ENCODE measurements around the gene SUSD2. TPM values are rescaled to one million over a fixed set of nuclear protein-coding genes. Genes with fewer than 3 reads are reported as not detected.

The SUSD2 gene
- total RNA-seq, 6 experiments from 2014 or later = 0.11 to 0.24 (median 0.19) TPM

GRCh38 chr22:24159650-24160049 lies 21.6 kb upstream of the SUSD2 start:
- peaks cover 2% of the 10 kb centered on the region for H3K27me3 Mint-ChIP-seq (ENCODE audit: insufficient read depth)
- no peaks in the 10 kb centered on the region for H3K36me3 Mint-ChIP-seq (ENCODE audit: low read depth)
- no peak overlapping the region for H3K4me3 Mint-ChIP-seq
- peaks cover 37% of the 10 kb centered on the region for H3K4me1 Mint-ChIP-seq (ENCODE audit: low read depth)
- no peak for TF ChIP-seq CTCF (IDR thresholded peaks at IDR 0.05)
- H3K27ac Mint-ChIP-seq = no peak overlapping the region
- H3K9me3 Mint-ChIP-seq = no peaks in the 10 kb centered on the region
- no peak for DNase-seq

DNA sequence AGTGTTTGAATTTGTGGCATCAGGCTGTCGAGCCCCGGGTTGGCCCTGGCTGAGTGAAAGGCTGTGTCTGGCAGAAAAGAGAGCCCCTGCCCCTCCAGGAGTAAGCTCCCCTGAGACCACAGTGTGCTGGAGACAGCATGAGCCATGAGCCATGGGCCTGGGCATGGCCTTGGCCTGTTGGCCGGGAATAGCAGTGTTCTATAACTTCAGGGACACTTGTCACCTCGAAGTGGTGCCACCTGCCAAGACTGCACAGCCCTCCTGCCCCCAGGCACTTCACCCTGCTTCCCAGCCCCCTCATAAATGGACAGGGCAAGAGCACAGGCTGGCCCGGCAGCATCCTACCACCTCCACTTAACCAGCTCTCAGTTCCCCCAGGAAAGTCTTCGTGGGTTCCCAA lies 20.7 kb upstream of the SUSD2 start:
- Mint-ChIP-seq H3K36me3 (ENCODE audit: low read depth) (no peaks in the 10 kb centered on the region), H3K4me3 (no peak overlapping the region), H3K27ac (no peak overlapping the region), H3K9me3 (no peaks in the 10 kb centered on the region), H3K27me3 (ENCODE audit: insufficient read depth) (peaks cover 2% of the 10 kb centered on the region), H3K4me1 (ENCODE audit: low read depth) (peaks cover 40% of the 10 kb centered on the region)
- no peak for TF ChIP-seq CTCF (IDR thresholded peaks at IDR 0.05)
- DNase-seq = no peak

GRCh38 chr22:24161485-24161884 lies 19.8 kb upstream of the SUSD2 start:
- Mint-ChIP-seq H3K4me3 (no peak overlapping the region), H3K4me1 (ENCODE audit: low read depth) (peaks cover 41% of the 10 kb centered on the region), H3K27ac (no peak overlapping the region), H3K36me3 (ENCODE audit: low read depth) (no peaks in the 10 kb centered on the region), H3K9me3 (no peaks in the 10 kb centered on the region), H3K27me3 (ENCODE audit: insufficient read depth) (no peaks in the 10 kb centered on the region; the same call in none of the 2 replicates)
- no peak for DNase-seq
- TF ChIP-seq CTCF (IDR thresholded peaks at IDR 0.05) = no peak

DNA sequence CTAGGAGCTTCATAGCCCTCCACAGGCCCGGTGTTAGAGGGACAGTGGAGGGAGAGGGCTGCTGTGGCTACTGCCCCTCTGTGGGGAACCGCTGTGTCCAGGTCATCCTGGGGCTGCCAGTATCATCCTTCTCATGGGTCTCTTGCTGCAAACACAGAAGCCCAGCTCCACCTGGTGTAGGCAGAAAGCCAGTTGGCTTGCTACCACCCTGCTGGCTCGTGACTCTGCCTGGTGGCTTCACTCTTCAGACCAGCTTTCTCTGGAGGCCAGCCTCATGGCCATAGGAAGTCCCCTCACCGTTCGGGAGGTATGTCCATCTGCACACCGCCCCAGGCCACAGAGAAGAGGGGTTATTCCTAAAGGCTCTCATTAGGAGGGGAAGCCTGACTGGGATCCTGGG lies 19.4 kb upstream of the SUSD2 start:
- DNase-seq = no peak
- no peak overlapping the region for H3K4me3 Mint-ChIP-seq
- no peak for TF ChIP-seq CTCF (IDR thresholded peaks at IDR 0.05)
- no peaks in the 10 kb centered on the region for H3K36me3 Mint-ChIP-seq (ENCODE audit: low read depth)
- no peaks in the 10 kb centered on the region for H3K9me3 Mint-ChIP-seq
- peaks cover 41% of the 10 kb centered on the region for H3K4me1 Mint-ChIP-seq (ENCODE audit: low read depth)
- no peak overlapping the region for H3K27ac Mint-ChIP-seq
- no peaks in the 10 kb centered on the region; the same call in none of the 2 replicates for H3K27me3 Mint-ChIP-seq (ENCODE audit: insufficient read depth)

DNA sequence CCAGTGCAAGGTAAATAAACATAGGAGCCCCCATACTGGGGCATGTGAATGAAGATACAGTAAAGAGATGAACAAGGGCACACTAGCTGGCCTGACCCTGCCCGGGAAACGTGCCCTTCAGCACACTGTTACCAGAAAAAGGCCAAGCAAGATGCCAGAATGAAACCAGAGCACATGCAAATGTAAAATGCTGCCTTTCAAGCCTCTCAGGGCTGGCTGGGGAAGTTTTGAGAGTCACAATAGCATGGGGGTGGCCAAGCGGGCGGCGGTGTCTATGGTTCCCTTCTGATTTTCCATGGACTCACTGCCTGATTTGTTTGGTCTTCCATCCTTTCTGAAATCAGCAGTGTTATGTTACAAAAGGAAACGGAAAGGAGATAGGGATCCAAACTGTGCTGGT lies 18.9 kb upstream of the SUSD2 start:
- H3K36me3 Mint-ChIP-seq (ENCODE audit: low read depth) = no peaks in the 10 kb centered on the region
- H3K27me3 Mint-ChIP-seq (ENCODE audit: insufficient read depth) = no peaks in the 10 kb centered on the region; the same call in none of the 2 replicates
- no peak overlapping the region for H3K27ac Mint-ChIP-seq
- no peaks in the 10 kb centered on the region for H3K9me3 Mint-ChIP-seq
- DNase-seq = no peak
- no peak for TF ChIP-seq CTCF (IDR thresholded peaks at IDR 0.05)
- H3K4me1 Mint-ChIP-seq (ENCODE audit: low read depth) = peaks cover 36% of the 10 kb centered on the region
- no peak overlapping the region for H3K4me3 Mint-ChIP-seq

DNA sequence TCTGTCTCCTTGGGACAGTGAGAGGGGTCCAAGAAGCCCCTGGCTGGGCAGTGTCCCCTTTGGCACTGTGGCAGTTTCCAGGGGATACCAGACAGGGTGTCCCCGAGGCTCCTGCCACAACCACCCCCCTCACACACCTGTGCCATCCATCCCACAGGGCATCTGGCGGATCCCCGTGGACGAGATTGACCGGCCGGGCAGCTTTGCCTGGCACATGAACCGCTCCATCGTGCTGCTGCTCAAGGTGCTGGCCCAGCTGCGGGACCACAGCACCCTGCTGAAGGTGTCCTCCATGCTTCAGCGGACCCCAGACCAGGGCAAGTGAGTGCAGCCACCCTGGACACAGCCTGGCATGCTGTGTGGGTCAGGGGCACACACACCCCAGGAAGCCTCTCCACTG lies 17.0 kb upstream of the SUSD2 start:
- H3K9me3 Mint-ChIP-seq = no peaks in the 10 kb centered on the region
- no peak for TF ChIP-seq CTCF (IDR thresholded peaks at IDR 0.05)
- H3K4me1 Mint-ChIP-seq (ENCODE audit: low read depth) = peaks cover 23% of the 10 kb centered on the region
- no peaks in the 10 kb centered on the region for H3K36me3 Mint-ChIP-seq (ENCODE audit: low read depth)
- peak overlapping the region; percentile 42 for H3K27ac Mint-ChIP-seq
- no peak for DNase-seq
- H3K4me3 Mint-ChIP-seq = no peak overlapping the region
- H3K27me3 Mint-ChIP-seq (ENCODE audit: insufficient read depth) = no peaks in the 10 kb centered on the region; the same call in none of the 2 replicates
